HG03521 (cell line): ENCODE data around the gene CFAP299.

Experiments
- ATAC-seq: cut with Tn5 transposase; IDR thresholded peaks from one replicate; pipeline ENCODE4 v1.9.1; 2021; ENCODE audit warnings: mild to moderate bottlenecking, moderate library complexity; ENCODE audit not compliant: unreplicated experiment

Gene CFAP299

GRCh38 chr4:80803337-80803736, 467.8 kb downstream of the CFAP299 start:
- ATAC-seq, result no peak

- no peak for ATAC-seq
Measured at GRCh38 chr4:80806472-80806871, 470.9 kb downstream of the CFAP299 start.

- no peak for ATAC-seq
Measured at GRCh38 chr4:80809039-80809729, 473.7 kb downstream of the CFAP299 start.

GRCh38 chr4:80811406-80811805, 475.9 kb downstream of the CFAP299 start:
- ATAC-seq, result no peak

GRCh38 chr4:80812145-80812544, 476.6 kb downstream of the CFAP299 start:
- no peak for ATAC-seq

DNA sequence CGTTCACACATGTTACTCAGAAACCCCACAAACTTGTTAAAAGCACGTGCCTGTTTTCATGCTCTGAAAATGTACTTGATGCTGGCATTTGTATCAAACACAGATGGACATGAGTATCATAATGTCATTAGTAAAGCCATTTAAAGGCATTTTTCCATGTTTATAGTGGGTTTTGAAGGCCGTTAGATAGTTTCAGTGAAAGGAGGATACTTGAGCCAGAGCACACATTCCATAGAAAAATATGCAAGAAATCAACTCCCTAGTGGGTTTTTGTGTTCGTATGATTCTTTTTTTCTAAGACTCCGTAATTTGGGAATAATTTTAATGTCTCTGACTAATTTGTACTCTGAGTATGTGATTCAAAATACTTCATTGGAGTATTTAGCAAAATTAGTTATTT, 478.7 kb downstream of the CFAP299 start:
- no peak for ATAC-seq

GRCh38 chr4:80831383-80832361, 496.1 kb downstream of the CFAP299 start:
- no peak for ATAC-seq

DNA sequence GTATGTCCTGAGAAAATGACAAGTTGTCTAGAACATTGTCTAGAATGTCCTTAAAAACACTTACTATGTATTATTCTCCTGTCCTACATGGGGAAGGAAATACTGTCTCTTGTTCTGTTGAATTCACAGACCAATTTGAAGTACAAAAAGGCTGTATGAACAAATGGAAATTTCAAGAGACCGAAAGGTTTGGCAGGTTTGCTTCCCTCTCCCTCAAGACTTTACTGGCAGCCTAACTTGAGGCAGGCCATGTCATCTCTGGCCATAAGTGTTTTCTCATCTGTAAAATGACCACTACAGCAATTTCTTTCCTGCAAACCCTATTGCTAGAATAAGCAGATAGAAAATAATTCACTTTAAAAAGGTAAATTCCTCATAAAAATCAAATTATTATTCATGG, 503.8 kb downstream of the CFAP299 start:
- ATAC-seq, result no peak

GRCh38 chr4:80839792-80840191, 504.3 kb downstream of the CFAP299 start:
- no peak for ATAC-seq

GRCh38 chr4:80840396-80840795, 504.9 kb downstream of the CFAP299 start:
- no peak for ATAC-seq

DNA sequence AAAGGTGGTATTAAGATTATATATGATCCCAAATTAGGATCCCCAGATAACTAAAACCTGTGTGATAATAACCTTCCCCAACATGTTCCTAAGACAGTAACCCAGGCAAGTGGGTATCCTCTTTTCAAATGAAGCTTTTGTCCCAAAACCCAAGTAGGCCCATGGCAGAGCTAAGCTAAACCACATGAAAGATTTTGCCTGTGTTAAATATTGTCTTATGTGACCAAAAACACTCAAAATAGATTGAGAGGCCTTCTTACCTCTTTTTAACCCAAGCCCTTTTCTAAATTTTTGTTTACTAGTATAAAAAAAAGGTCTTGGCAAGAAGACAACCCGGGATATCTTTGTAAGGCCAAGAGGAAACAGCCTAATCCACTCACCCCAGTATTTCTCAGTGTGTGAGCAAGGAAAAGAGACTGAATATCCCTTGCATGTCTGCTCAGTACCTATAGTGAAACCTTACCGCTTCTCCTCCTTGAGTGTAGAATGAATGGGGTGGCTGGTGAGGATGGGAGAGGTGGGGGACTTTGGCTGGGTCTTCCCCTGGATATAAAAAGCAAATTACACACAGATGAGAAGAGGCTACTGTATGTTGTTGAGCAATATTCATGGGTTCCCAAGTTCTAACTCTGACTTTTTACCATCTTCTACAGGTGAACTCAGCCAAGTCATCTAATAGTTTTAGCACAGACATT, 506.2 kb downstream of the CFAP299 start:
- ATAC-seq, result no peak

DNA sequence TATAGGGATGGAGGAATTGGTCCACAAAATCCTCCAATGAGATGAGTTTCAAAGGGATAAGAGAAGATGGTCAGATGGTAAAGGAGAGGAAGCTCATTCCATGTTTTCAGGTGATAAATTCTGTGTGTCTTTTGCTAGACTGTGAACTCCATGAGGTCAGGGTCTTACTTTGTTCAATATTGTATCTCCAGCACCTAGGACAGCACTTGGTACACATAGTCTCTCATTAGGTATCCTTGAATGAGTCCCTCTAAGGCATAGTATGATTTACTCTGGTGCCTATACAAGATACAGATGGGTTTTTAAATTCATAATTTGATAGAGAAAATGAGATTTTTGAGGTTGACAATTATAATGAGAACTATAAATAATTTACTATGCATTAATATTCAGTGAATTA, 510.7 kb downstream of the CFAP299 start:
- no peak for ATAC-seq

GRCh38 chr4:80852061-80852460, 516.5 kb downstream of the CFAP299 start:
- ATAC-seq, result no peak

DNA sequence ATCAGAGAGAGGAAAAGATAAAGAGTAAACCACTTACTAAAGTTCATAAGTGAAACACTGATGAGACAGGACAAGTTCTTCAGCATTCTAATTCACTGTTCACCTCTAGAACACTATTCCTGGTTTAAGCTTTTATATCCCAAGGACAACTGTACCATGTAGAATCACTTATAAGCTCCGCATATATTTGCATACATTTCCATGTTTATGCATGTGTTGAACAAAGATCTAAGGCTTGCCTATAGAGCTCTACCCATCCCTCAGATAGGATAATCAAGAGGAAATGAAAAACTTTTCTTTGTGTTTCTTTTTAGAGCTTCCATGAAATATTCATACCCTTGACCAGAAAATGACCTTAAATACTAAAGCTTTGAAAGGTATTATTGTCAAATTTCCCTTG, 538.0 kb downstream of the CFAP299 start:
- ATAC-seq, result no peak

- no peak for ATAC-seq
Measured at GRCh38 chr4:80874979-80875378, 539.4 kb downstream of the CFAP299 start.

- ATAC-seq, result peak; percentile 82
Measured at GRCh38 chr4:80875642-80876041, 540.1 kb downstream of the CFAP299 start.

GRCh38 chr4:80876810-80877209, 541.3 kb downstream of the CFAP299 start:
- ATAC-seq, result peak; percentile 62

- ATAC-seq, result no peak
Measured at GRCh38 chr4:80878218-80878617, 542.7 kb downstream of the CFAP299 start.

DNA sequence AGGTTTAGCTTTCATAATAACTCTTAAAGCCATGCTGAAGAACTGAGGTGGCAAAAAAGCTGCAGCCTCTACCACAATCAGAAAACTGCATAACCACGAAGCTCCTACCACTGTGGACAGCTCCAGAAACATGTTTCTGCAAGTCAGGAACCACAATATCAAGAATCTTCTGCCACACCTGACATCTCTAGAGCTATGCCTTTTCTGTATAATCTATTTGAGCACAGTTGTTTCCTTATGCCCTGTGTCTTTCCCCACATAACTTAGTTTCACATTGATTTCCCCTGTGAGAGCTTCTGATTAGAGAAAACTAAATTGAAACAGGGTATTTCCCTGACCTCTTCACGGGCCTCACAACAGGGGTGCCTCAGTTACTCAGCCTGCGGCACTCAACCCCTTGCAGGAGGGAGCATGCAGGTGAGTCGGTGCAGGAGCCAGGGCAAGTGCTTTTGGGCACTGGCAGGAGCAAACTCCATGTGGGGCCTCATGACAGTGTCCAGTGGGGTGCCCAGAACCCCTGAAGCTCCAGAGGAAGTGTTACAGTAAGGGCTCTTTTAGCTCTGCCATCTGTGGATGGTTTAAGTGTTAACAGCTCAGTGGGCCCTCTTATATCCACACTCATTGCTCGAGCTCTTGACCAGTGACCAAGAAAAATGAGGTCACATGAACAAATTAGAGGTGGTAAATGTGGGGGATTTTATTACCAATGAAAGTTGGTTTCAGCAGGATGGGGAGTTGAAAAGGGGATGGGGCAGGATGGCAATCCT, 562.2 kb downstream of the CFAP299 start:
- peak; percentile 84 for ATAC-seq

- no peak for ATAC-seq
Measured at GRCh38 chr4:80900908-80901307, 565.4 kb downstream of the CFAP299 start.

DNA sequence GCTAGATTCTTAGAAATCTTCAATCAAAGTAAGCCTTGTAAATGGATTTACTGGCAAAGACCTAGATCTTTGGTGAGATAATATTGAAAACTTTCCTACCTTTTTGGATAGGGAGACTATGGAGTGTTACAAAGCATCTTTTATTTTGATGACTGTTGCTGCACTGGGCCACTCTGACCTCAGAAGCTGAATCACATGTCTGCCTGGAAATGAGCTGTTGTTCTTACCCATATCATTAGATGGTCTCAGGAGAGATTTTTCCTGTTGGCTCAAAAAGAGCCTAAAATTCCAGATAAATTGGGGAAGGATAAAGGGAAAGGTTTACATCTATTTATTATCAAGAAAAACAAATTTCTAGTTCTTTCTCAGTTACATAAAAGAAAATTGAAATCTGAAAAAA, 567.5 kb downstream of the CFAP299 start:
- no peak for ATAC-seq
